Hepatocyte (in vitro differentiated cells): ENCODE measurements around the gene BTN1A1.

ENCODE experiments used
- EZH2 ChIP-seq: fragments of 200-600 bp; sonication (generic); IDR thresholded peaks from 2 replicates; pipeline ENCODE4 v1.6.1; 2016; ENCODE audit warnings: antibody characterized with exemption, mild to moderate bottlenecking, borderline replicate concordance
- EZH2phosphoT487 ChIP-seq: fragments of 200-600 bp; sonication (generic); IDR thresholded peaks from one replicate; pipeline ENCODE4 v1.6.1; 2018; ENCODE audit warnings: antibody characterized with exemption, mild to moderate bottlenecking, low read depth, moderate library complexity; ENCODE audit not compliant: unreplicated experiment, severe bottlenecking
- TF ChIP-seq, protein P1 (sequence below): fragments of 200-600 bp; sonication (generic); IDR thresholded peaks from 2 replicates; pipeline ENCODE4 v1.5.1; 2016; ENCODE audit warnings: antibody characterized with exemption, mild to moderate bottlenecking; ENCODE audit not compliant: poor library complexity

GRCh38 chr6:26554447-26554696 is 54.3 kb downstream of the BTN1A1 start:
- TF ChIP-seq, protein P1, sequence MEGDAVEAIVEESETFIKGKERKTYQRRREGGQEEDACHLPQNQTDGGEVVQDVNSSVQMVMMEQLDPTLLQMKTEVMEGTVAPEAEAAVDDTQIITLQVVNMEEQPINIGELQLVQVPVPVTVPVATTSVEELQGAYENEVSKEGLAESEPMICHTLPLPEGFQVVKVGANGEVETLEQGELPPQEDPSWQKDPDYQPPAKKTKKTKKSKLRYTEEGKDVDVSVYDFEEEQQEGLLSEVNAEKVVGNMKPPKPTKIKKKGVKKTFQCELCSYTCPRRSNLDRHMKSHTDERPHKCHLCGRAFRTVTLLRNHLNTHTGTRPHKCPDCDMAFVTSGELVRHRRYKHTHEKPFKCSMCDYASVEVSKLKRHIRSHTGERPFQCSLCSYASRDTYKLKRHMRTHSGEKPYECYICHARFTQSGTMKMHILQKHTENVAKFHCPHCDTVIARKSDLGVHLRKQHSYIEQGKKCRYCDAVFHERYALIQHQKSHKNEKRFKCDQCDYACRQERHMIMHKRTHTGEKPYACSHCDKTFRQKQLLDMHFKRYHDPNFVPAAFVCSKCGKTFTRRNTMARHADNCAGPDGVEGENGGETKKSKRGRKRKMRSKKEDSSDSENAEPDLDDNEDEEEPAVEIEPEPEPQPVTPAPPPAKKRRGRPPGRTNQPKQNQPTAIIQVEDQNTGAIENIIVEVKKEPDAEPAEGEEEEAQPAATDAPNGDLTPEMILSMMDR: no peak
- TF ChIP-seq EZH2: no peak
- TF ChIP-seq EZH2phosphoT487: no peak
